Measurements from ENCODE around the gene NOP53.
"Not testable (repeated sequence)": the region's sequence is repeated elsewhere in the genome, so short reads cannot be mapped to it uniquely, and the experiment has no call there.

The NOP53 gene

GRCh38 chr19:47780215-47780551 lies 34.8 kb downstream of the NOP53 start:
- H3K27ac ChIP-seq (ENCODE audit: extremely low read depth, low read depth, low read length): no peak overlapping the region; the same call in 1 of the 2 replicates
- no peak overlapping the region for H3K4me3 ChIP-seq (ENCODE audit: low read depth, low read length)
- ChIA-PET CTCF (interaction anchor here (1.2 to 1.8 kb wide), 3 partner anchors 8 to 83 kb away, joined by 3 to 6 read pairs (median 5); no protein-coding TSS in a partner anchor), POLR2A (interaction anchor here (0.6 kb wide), 1 partner anchor 9 kb away, joined by 3 read pairs; no protein-coding TSS in a partner anchor)
- peaks cover 9% of the 10 kb centered on the region for H3K4me1 ChIP-seq (ENCODE audit: control insufficient read depth, insufficient read depth, low read length)
- H3K36me3 ChIP-seq (ENCODE audit: control insufficient read depth in 2 of 2, insufficient read depth in 1 of 2, low read length in 2 of 2): peaks cover 19 to 44% of the 10 kb centered on the region in 2 experiments; a peak in 2 of 3 replicates
- TF ChIP-seq ZNF391 (tag by site-specific recombination; IDR thresholded peaks at IDR 0.05; ENCODE audit: borderline replicate concordance, low read depth): no peak
- TF ChIP-seq EGR2 (tag by site-specific recombination; IDR thresholded peaks at IDR 0.05; ENCODE audit: low read depth): peak; percentile 61
- TF ChIP-seq ZFHX2 (tag by site-specific recombination; conservative IDR thresholded peaks at IDR 0.05): peak; percentile 58
- no peaks in the 10 kb centered on the region for H3K9me3 ChIP-seq (ENCODE audit: control insufficient read depth, insufficient read depth, low read depth, low read length)

GRCh38 chr19:47781590-47782262 lies 36.4 kb downstream of the NOP53 start:
- Histone ChIP-seq H3K36me3 (ENCODE audit: control insufficient read depth in 2 of 2, insufficient read depth in 1 of 2, low read length in 2 of 2) (peaks cover 24 to 52% of the 10 kb centered on the region in 2 experiments; a peak in 2 of 3 replicates), H3K27ac (ENCODE audit: extremely low read depth, low read depth, low read length) (no peak overlapping the region)
- CTCF ChIA-PET: interaction anchor here (0.6 to 1.4 kb wide), 5 partner anchors 8 to 390 kb away, joined by 3 to 5 read pairs (median 4); no protein-coding TSS in a partner anchor

GRCh38 chr19:47786566-47786965 lies 41.2 kb downstream of the NOP53 start:
- H3K4me1 ChIP-seq (ENCODE audit: control insufficient read depth, insufficient read depth, low read length): no peaks in the 10 kb centered on the region
- TF ChIP-seq SCRT2 (tag by site-specific recombination; IDR thresholded peaks at IDR 0.05) (peak; percentile 40; the same call in 1 of the 2 replicates), ZNF501 (tag by site-specific recombination; IDR thresholded peaks at IDR 0.05) (no peak)
- ChIA-PET CTCF (interaction anchor here (0.6 to 7.9 kb wide), 8 partner anchors 10 to 82 kb away, joined by 3 to 197 read pairs (median 4); partner anchors contain the start of genes EHD2 and NOP53), POLR2A (interaction anchor here (0.6 kb wide), 1 partner anchor 22 kb away, joined by 9 read pairs; no protein-coding TSS in a partner anchor)
- H3K27ac ChIP-seq (ENCODE audit: extremely low read depth, low read depth, low read length): no peak overlapping the region
- peaks cover 21 to 40% of the 10 kb centered on the region in 2 experiments; a peak in 2 of 3 replicates for H3K36me3 ChIP-seq (ENCODE audit: control insufficient read depth in 2 of 2, insufficient read depth in 1 of 2, low read length in 2 of 2)
- H3K4me3 ChIP-seq (ENCODE audit: low read depth, low read length): no peak overlapping the region
- H3K9me3 ChIP-seq (ENCODE audit: control insufficient read depth, insufficient read depth, low read depth, low read length): no peaks in the 10 kb centered on the region

More at GRCh38 chr19:47781590-47782262, 36.4 kb downstream of the NOP53 start:
- Histone ChIP-seq H3K9me3 (ENCODE audit: control insufficient read depth, insufficient read depth, low read depth, low read length) (no peaks in the 10 kb centered on the region), H3K4me3 (ENCODE audit: low read depth, low read length) (no peak overlapping the region), H3K4me1 (ENCODE audit: control insufficient read depth, insufficient read depth, low read length) (peaks cover 6% of the 10 kb centered on the region)
- no peak for TF ChIP-seq ZNF785 (tag by site-specific recombination; IDR thresholded peaks at IDR 0.05)
- TF ChIP-seq ZNF670 (tag by site-specific recombination; IDR thresholded peaks at IDR 0.05; ENCODE audit: low read depth): no peak
- TF ChIP-seq BCL11A (tag by site-specific recombination; IDR thresholded peaks at IDR 0.05; ENCODE audit: low read depth): 0 out of 2 replicates have a peak, but pooled peaks have one; percentile 14
- TF ChIP-seq ZNF302 (tag by site-specific recombination; IDR thresholded peaks at IDR 0.05; ENCODE audit: low read depth): no peak
- TF ChIP-seq ZBTB21 (tag by site-specific recombination; IDR thresholded peaks at IDR 0.05): no peak
- no peak for TF ChIP-seq ZNF623 (tag by site-specific recombination; IDR thresholded peaks at IDR 0.05)
- TF ChIP-seq ZFP37 (tag by site-specific recombination; IDR thresholded peaks at IDR 0.05): no peak
- 0 out of 2 replicates have a peak, but pooled peaks have one; percentile 21 for TF ChIP-seq GLI4 (tag by site-specific recombination; IDR thresholded peaks at IDR 0.05)
- POLR2A ChIA-PET: no interaction called here

GRCh38 chr19:47787307-47787706 lies 42.0 kb downstream of the NOP53 start:
- H3K36me3 ChIP-seq (ENCODE audit: control insufficient read depth in 2 of 2, insufficient read depth in 1 of 2, low read length in 2 of 2): peaks cover 19 to 32% of the 10 kb centered on the region in 2 experiments; a peak in 2 of 3 replicates
- H3K9me3 ChIP-seq (ENCODE audit: control insufficient read depth, insufficient read depth, low read depth, low read length); H3K4me1 ChIP-seq (ENCODE audit: control insufficient read depth, insufficient read depth, low read length); H3K4me3 ChIP-seq (ENCODE audit: low read depth, low read length); H3K27ac ChIP-seq (ENCODE audit: extremely low read depth, low read depth, low read length); POLR2A ChIA-PET: not testable (repeated sequence)
- CTCF ChIA-PET: interaction anchor here (1.0 to 7.9 kb wide), 14 partner anchors 8 to 359 kb away, joined by 3 to 197 read pairs (median 4); partner anchors contain the start of genes EHD2 and NOP53

GRCh38 chr19:47789811-47790210 lies 44.5 kb downstream of the NOP53 start:
- not testable (repeated sequence) for H3K27ac ChIP-seq (ENCODE audit: extremely low read depth, low read depth, low read length); H3K4me3 ChIP-seq (ENCODE audit: low read depth, low read length); H3K9me3 ChIP-seq (ENCODE audit: control insufficient read depth, insufficient read depth, low read depth, low read length); H3K4me1 ChIP-seq (ENCODE audit: control insufficient read depth, insufficient read depth, low read length)
- ChIA-PET CTCF (interaction anchor here (0.6 to 7.9 kb wide), 34 partner anchors 8 to 474 kb away, joined by 3 to 197 read pairs (median 4); partner anchors contain the start of genes EHD2 and NOP53), POLR2A (interaction anchor here (0.6 to 0.7 kb wide), 2 partner anchors 10 to 26 kb away, joined by 3 read pairs; no protein-coding TSS in a partner anchor)
- TF ChIP-seq GLIS1 (tag by site-specific recombination; IDR thresholded peaks at IDR 0.05): peak; percentile 38
- H3K36me3 ChIP-seq (ENCODE audit: control insufficient read depth in 2 of 2, insufficient read depth in 1 of 2, low read length in 2 of 2): peaks cover 8 to 11% of the 10 kb centered on the region in 2 experiments; a peak in 2 of 3 replicates
